ENCODE results near the gene ZSWIM5.
"Not testable (repeated sequence)": the region's sequence is repeated elsewhere in the genome, so short reads cannot be mapped to it uniquely, and the experiment has no call there.

ZSWIM5 gene

DNA sequence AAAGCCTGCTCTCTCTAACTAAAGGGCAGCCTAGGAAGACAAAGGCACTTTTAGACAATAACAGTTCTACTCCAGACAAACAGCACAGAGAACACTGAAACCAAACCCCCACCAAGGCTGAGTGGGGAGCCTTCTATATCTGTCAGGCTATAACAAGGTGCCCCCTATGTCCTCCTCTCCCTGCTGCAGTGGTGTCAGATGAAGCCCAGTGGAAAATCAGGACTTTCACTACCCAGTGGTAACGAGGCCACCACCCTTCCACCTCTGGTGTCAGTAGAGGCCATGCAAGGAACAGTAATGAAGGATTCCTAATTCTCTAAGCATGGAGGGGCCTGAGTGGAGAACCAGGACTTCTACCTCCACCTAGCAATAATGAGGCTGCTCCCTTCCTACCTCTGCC is 83.7 kb downstream of the ZSWIM5 start:
- no peak for TF ChIP-seq CTCF (IDR thresholded peaks at IDR 0.05)

GRCh38 chr1:45117766-45118165 is 88.6 kb downstream of the ZSWIM5 start:
- H3K4me3 ChIP-seq: no peak overlapping the region
- no peaks in the 10 kb centered on the region for H3K27me3 ChIP-seq
- intact Hi-C loops (cut with DNase I; ENCODE audit: low total_unique reads): no loop called here
- no peaks in the 10 kb centered on the region for H3K4me1 ChIP-seq
- TF ChIP-seq CTCF (IDR thresholded peaks at IDR 0.05): no peak
- no peak overlapping the region for H3K27ac ChIP-seq
- H3K36me3 ChIP-seq: no peaks in the 10 kb centered on the region
- DNase-seq: no peak
- H3K9me3 ChIP-seq: no peaks in the 10 kb centered on the region

More for the DNA sequence above, 83.7 kb downstream of the ZSWIM5 start:
- Histone ChIP-seq H3K4me3 (no peak overlapping the region), H3K4me1 (no peaks in the 10 kb centered on the region), H3K27ac (no peak overlapping the region), H3K27me3 (no peaks in the 10 kb centered on the region), H3K9me3 (no peaks in the 10 kb centered on the region), H3K36me3 (no peaks in the 10 kb centered on the region)
- intact Hi-C loops (cut with DNase I; ENCODE audit: low total_unique reads): no loop called here
- no peak for DNase-seq

- Histone ChIP-seq H3K4me1 (no peaks in the 10 kb centered on the region), H3K27ac (no peak overlapping the region), H3K9me3 (no peaks in the 10 kb centered on the region), H3K36me3 (no peaks in the 10 kb centered on the region), H3K4me3 (no peak overlapping the region), H3K27me3 (no peaks in the 10 kb centered on the region)
- no peak for TF ChIP-seq CTCF (IDR thresholded peaks at IDR 0.05)
- intact Hi-C loops (cut with DNase I; ENCODE audit: low total_unique reads): no loop called here
- no peak for DNase-seq
These were observed 89.6 kb downstream of the ZSWIM5 start for GRCh38 chr1:45116820-45117219.

GRCh38 chr1:45116340-45116739 is 90.1 kb downstream of the ZSWIM5 start:
- Histone ChIP-seq H3K36me3 (no peaks in the 10 kb centered on the region), H3K27ac (no peak overlapping the region), H3K27me3 (no peaks in the 10 kb centered on the region), H3K4me1 (no peaks in the 10 kb centered on the region), H3K9me3 (peaks cover 0 to 4% (median 0%) of the 10 kb centered on the region in 3 donors), H3K4me3 (no peak overlapping the region)
- TF ChIP-seq CTCF (IDR thresholded peaks at IDR 0.05): no peak
- intact Hi-C loops (cut with DNase I; ENCODE audit: low total_unique reads): no loop called here
- no peak for DNase-seq

GRCh38 chr1:45115198-45115597 is 91.2 kb downstream of the ZSWIM5 start:
- H3K4me1 ChIP-seq; H3K36me3 ChIP-seq; H3K27ac ChIP-seq; intact Hi-C loops (cut with DNase I; ENCODE audit: low total_unique reads); H3K9me3 ChIP-seq; H3K27me3 ChIP-seq; DNase-seq; H3K4me3 ChIP-seq: not testable (repeated sequence)

- intact Hi-C loops (cut with DNase I; ENCODE audit: low total_unique reads): no loop called here
- no peak for DNase-seq
- H3K36me3 ChIP-seq: no peaks in the 10 kb centered on the region
- H3K4me1 ChIP-seq: no peaks in the 10 kb centered on the region
- H3K27ac ChIP-seq: no peak overlapping the region
- no peak for TF ChIP-seq CTCF (IDR thresholded peaks at IDR 0.05)
- H3K4me3 ChIP-seq: no peak overlapping the region
- peaks cover 0 to 5% (median 0%) of the 10 kb centered on the region in 3 donors for H3K9me3 ChIP-seq
- no peaks in the 10 kb centered on the region for H3K27me3 ChIP-seq
These were observed 93.7 kb downstream of the ZSWIM5 start for GRCh38 chr1:45112661-45113060.

All from tibial artery (tissue), 4 donors.